ENCODE data around the gene TOP1.

TOP1 gene

GRCh38 chr20:41006936-41007474, 21.6 kb upstream of the TOP1 start:
- DNase-seq (ENCODE audit: extremely low spot score) = no peak
- CTCF ChIA-PET = interaction anchor here (1.1 to 8.9 kb wide), 6 partner anchors 8 to 128 kb away, joined by 3 to 153 read pairs (median 6); no protein-coding TSS in a partner anchor
- TF ChIP-seq CTCF (IDR thresholded peaks at IDR 0.05; ENCODE audit: control extremely low read depth, extremely low read depth, low read depth, missing control alignments) = no peak
- POLR2A ChIA-PET = no interaction called here

- ChIA-PET CTCF (interaction anchor here (1.1 to 8.9 kb wide), 3 partner anchors 8 to 15 kb away, joined by 3 to 153 read pairs (median 5); no protein-coding TSS in a partner anchor), POLR2A (no interaction called here)
- no peak for DNase-seq (ENCODE audit: extremely low spot score)
- TF ChIP-seq CTCF (IDR thresholded peaks at IDR 0.05; ENCODE audit: control extremely low read depth, extremely low read depth, low read depth, missing control alignments) = no peak
Observed at GRCh38 chr20:41007481-41007880, 21.1 kb upstream of the TOP1 start.

- ChIA-PET POLR2A (no interaction called here), CTCF (interaction anchor here (1.0 to 8.9 kb wide), 7 partner anchors 8 to 232 kb away, joined by 3 to 153 read pairs (median 3); no protein-coding TSS in a partner anchor)
- no peak for TF ChIP-seq CTCF (IDR thresholded peaks at IDR 0.05; ENCODE audit: control extremely low read depth, extremely low read depth, low read depth, missing control alignments)
- DNase-seq (ENCODE audit: extremely low spot score) = no peak
Observed at GRCh38 chr20:41009946-41010345, 18.7 kb upstream of the TOP1 start.

- POLR2A ChIA-PET = interaction anchor here (1.9 kb wide), 1 partner anchor 20 kb away, joined by 12 read pairs; no protein-coding TSS in a partner anchor
- CTCF ChIA-PET = interaction anchor here (0.6 to 8.9 kb wide), 10 partner anchors 10 to 123 kb away, joined by 3 to 153 read pairs (median 4); no protein-coding TSS in a partner anchor
- TF ChIP-seq CTCF (IDR thresholded peaks at IDR 0.05; ENCODE audit: control extremely low read depth, extremely low read depth, low read depth, missing control alignments) = no peak
- peak; percentile 83 for DNase-seq (ENCODE audit: extremely low spot score)
Observed at GRCh38 chr20:41011551-41012067, 17.0 kb upstream of the TOP1 start.

- DNase-seq (ENCODE audit: extremely low spot score) = no peak
- CTCF ChIA-PET = interaction anchor here (1.1 to 1.5 kb wide), 3 partner anchors 8 to 80 kb away, joined by 3 to 10 read pairs (median 3); no protein-coding TSS in a partner anchor
- no peak for TF ChIP-seq CTCF (IDR thresholded peaks at IDR 0.05; ENCODE audit: control extremely low read depth, extremely low read depth, low read depth, missing control alignments)
- POLR2A ChIA-PET = no interaction called here
Observed at GRCh38 chr20:41014561-41015088, 14.0 kb upstream of the TOP1 start.

GRCh38 chr20:41017448-41018042, 11.1 kb upstream of the TOP1 start:
- POLR2A ChIA-PET = no interaction called here
- no peak for TF ChIP-seq CTCF (IDR thresholded peaks at IDR 0.05; ENCODE audit: control extremely low read depth, extremely low read depth, low read depth, missing control alignments)
- no peak for DNase-seq (ENCODE audit: extremely low spot score)
- CTCF ChIA-PET = interaction anchor here (1.1 to 11.2 kb wide), 5 partner anchors 8 to 37 kb away, joined by 3 to 83 read pairs (median 3); no protein-coding TSS in a partner anchor
